ENCODE results near the gene GLIS2.

The GLIS2 gene

GRCh38 chr16:4317532-4318450 is 1.9 kb downstream of the GLIS2 start:
- DNase-seq (ENCODE audit: low read depth), result peak; percentile 7
- no peak overlapping the region for H3K4me3 ChIP-seq (ENCODE audit: low read depth, low read length)

GRCh38 chr16:4318451-4318910 is 2.6 kb downstream of the GLIS2 start:
- no peak overlapping the region for H3K4me3 ChIP-seq (ENCODE audit: low read depth, low read length)
- no peak for TF ChIP-seq CTCF (IDR thresholded peaks at IDR 0.05; ENCODE audit: low read depth, low read length)
- TF ChIP-seq MYC (IDR thresholded peaks at IDR 0.05; ENCODE audit: low read depth, low read length), result no peak
- no peak for TF ChIP-seq POLR2A (IDR thresholded peaks at IDR 0.05; ENCODE audit: extremely low read depth, insufficient read length)
- no peak for TF ChIP-seq MAX (IDR thresholded peaks at IDR 0.05; ENCODE audit: low read depth, low read length)
- no peak for DNase-seq (ENCODE audit: low read depth)

More at GRCh38 chr16:4317532-4318450, 1.9 kb downstream of the GLIS2 start:
- TF ChIP-seq POLR2A (IDR thresholded peaks at IDR 0.05; ENCODE audit: extremely low read depth, insufficient read length) (no peak), CTCF (IDR thresholded peaks at IDR 0.05; ENCODE audit: low read depth, low read length) (no peak), MYC (IDR thresholded peaks at IDR 0.05; ENCODE audit: low read depth, low read length) (no peak), MAX (IDR thresholded peaks at IDR 0.05; ENCODE audit: low read depth, low read length) (no peak)

- DNase-seq (ENCODE audit: low read depth), result no peak
- no peak overlapping the region for H3K4me3 ChIP-seq (ENCODE audit: low read depth, low read length)
- no peak for TF ChIP-seq POLR2A (IDR thresholded peaks at IDR 0.05; ENCODE audit: extremely low read depth, insufficient read length)
- no peak for TF ChIP-seq MAX (IDR thresholded peaks at IDR 0.05; ENCODE audit: low read depth, low read length)
- no peak for TF ChIP-seq MYC (IDR thresholded peaks at IDR 0.05; ENCODE audit: low read depth, low read length)
- TF ChIP-seq CTCF (IDR thresholded peaks at IDR 0.05; ENCODE audit: low read depth, low read length), result no peak
These were observed 3.1 kb downstream of the GLIS2 start for GRCh38 chr16:4318967-4319366.

GRCh38 chr16:4319454-4320421 is 3.9 kb downstream of the GLIS2 start:
- no peak for TF ChIP-seq MYC (IDR thresholded peaks at IDR 0.05; ENCODE audit: low read depth, low read length)
- no peak for TF ChIP-seq CTCF (IDR thresholded peaks at IDR 0.05; ENCODE audit: low read depth, low read length)
- TF ChIP-seq POLR2A (IDR thresholded peaks at IDR 0.05; ENCODE audit: extremely low read depth, insufficient read length), result no peak
- TF ChIP-seq MAX (IDR thresholded peaks at IDR 0.05; ENCODE audit: low read depth, low read length), result no peak
- H3K4me3 ChIP-seq (ENCODE audit: low read depth, low read length), result no peak overlapping the region
- DNase-seq (ENCODE audit: low read depth), result peak; percentile 40

- no peak overlapping the region for H3K4me3 ChIP-seq (ENCODE audit: low read depth, low read length)
- no peak for DNase-seq (ENCODE audit: low read depth)
- no peak for TF ChIP-seq POLR2A (IDR thresholded peaks at IDR 0.05; ENCODE audit: extremely low read depth, insufficient read length)
- TF ChIP-seq MAX (IDR thresholded peaks at IDR 0.05; ENCODE audit: low read depth, low read length), result no peak
- no peak for TF ChIP-seq MYC (IDR thresholded peaks at IDR 0.05; ENCODE audit: low read depth, low read length)
- no peak for TF ChIP-seq CTCF (IDR thresholded peaks at IDR 0.05; ENCODE audit: low read depth, low read length)
These were observed 4.8 kb downstream of the GLIS2 start for GRCh38 chr16:4320571-4321137.
